A673 (cell line): ENCODE measurements around the gene RASL11A. TPM values are rescaled to one million over a fixed set of nuclear protein-coding genes. Genes with fewer than 3 reads are reported as not detected.
"Not testable (repeated sequence)": the region's sequence is repeated elsewhere in the genome, so short reads cannot be mapped to it uniquely, and the experiment has no call there.

Experiments used
- Bru-seq: library from RNA; stranded (reverse); fragments of 400-500 nt; gene quantifications from one replicate; lab custom pipeline; 2021; lab: Mats Ljungman, UMichigan
- BruChase-seq, 2 experiments: library from RNA; stranded (reverse); fragments of 400-500 nt; gene quantifications; one replicate each; lab custom pipeline; 2021; lab: Mats Ljungman, UMichigan
- BruUV-seq: library from RNA; stranded (reverse); fragments of 400-500 nt; replicated peaks from 2 replicates; lab custom pipeline; 2021; lab: Mats Ljungman, UMichigan
- CTCF ChIA-PET: fragments of 300-600 bp; sonication (Branson Sonifier 250); formaldehyde crosslinking; loops from one replicate; lab custom pipeline; 2022; ENCODE audit warnings: antibody characterized with exemption; lab: Charles Lee
- POLR2A ChIA-PET: fragments of 300-600 bp; sonication (Branson Sonifier 250); formaldehyde crosslinking; loops from one replicate; lab custom pipeline; 2022; ENCODE audit warnings: antibody characterized with exemption; ENCODE audit not compliant: low non-redundant PET; lab: Charles Lee
- DNase-seq: peaks from one replicate; pipeline ENCODE4 v3.0.0-alpha.2; 2015; ENCODE audit warnings: low spot score
- H3K27ac ChIP-seq: fragments of 200-600 bp; sonication (generic); 2 replicates; pipeline ENCODE4 v1.5.1; 2016; ENCODE audit warnings: mixed run types, low read depth, mild to moderate bottlenecking, mixed read lengths, antibody characterized with exemption, low read length; ENCODE audit not compliant: poor library complexity, severe bottlenecking
- H3K27me3 ChIP-seq: fragments of 200-600 bp; sonication (generic); replicated peaks from 2 replicates; pipeline ENCODE4 v1.6.1; 2017; ENCODE audit warnings: mixed run types, low read depth, mild to moderate bottlenecking, mixed read lengths, antibody characterized with exemption, low read length; ENCODE audit not compliant: insufficient read depth, poor library complexity
- H3K36me3 ChIP-seq: fragments of 200-600 bp; sonication (generic); 2 replicates; pipeline ENCODE4 v1.6.1; 2016; ENCODE audit warnings: mixed run types, mild to moderate bottlenecking, mixed read lengths, antibody characterized with exemption, low read length; ENCODE audit not compliant: insufficient read depth, poor library complexity, severe bottlenecking
- H3K4me1 ChIP-seq: fragments of 200-600 bp; sonication (generic); 2 replicates; pipeline ENCODE4 v1.6.1; 2017; ENCODE audit warnings: mixed run types, mild to moderate bottlenecking, mixed read lengths, antibody characterized with exemption, low read length; ENCODE audit not compliant: insufficient read depth, poor library complexity, severe bottlenecking
- H3K4me3 ChIP-seq: fragments of 200-600 bp; sonication (generic); 2 replicates; pipeline ENCODE4 v1.5.1; 2016; ENCODE audit warnings: low read depth, mixed run types, mild to moderate bottlenecking, mixed read lengths, low read length; ENCODE audit not compliant: poor library complexity, severe bottlenecking
- H3K9me3 ChIP-seq: fragments of 200-600 bp; sonication (generic); 2 replicates; pipeline ENCODE4 v1.6.1; 2016; ENCODE audit warnings: mixed run types, low read depth, mild to moderate bottlenecking, mixed read lengths, antibody characterized with exemption, low read length; ENCODE audit not compliant: poor library complexity, severe bottlenecking
- CTCF ChIP-seq: fragments of 300-800, 200-600 bp; sonication (generic); conservative IDR thresholded peaks from 2 replicates; pipeline ENCODE4 v1.5.1; 2017; ENCODE audit warnings: low read depth, mild to moderate bottlenecking, antibody characterized with exemption, low read length, moderate library complexity, mixed read lengths
- EZH2 ChIP-seq: fragments of 200-600 bp; sonication (generic); IDR thresholded peaks from 2 replicates; pipeline ENCODE4 v1.6.1; 2017; ENCODE audit warnings: borderline replicate concordance, low read depth, mild to moderate bottlenecking, mixed read lengths, antibody characterized with exemption, low read length; ENCODE audit not compliant: poor library complexity, severe bottlenecking
- intact Hi-C: fragments of 100-400 bp; cut with micrococcal nuclease; formaldehyde crosslinking; loops from one replicate; pipeline ENCODE4 v1.10.0; 2022; ENCODE audit not compliant: unreplicated experiment
- long read RNA-seq: library from polyadenylated mRNA; stranded (forward); transcript quantifications from one replicate; pipeline ENCODE4 v2.0.0, GENCODE V29; 2022
- total RNA-seq: library from RNA; stranded (reverse); gene quantifications from 2 replicates; pipeline ENCODE4 v1.2.3, GENCODE V29; 2021

The RASL11A gene
- total RNA-seq (0.85 and 1.1 TPM in 2 replicates), Bru-seq, nascent RNA (percentile 39 among the genes with signal in this experiment), BruChase-seq, experiment 1, labeled RNA remaining after a 2-hour chase (percentile 36 among the genes with signal in this experiment), BruChase-seq, experiment 2, labeled RNA remaining after a 6-hour chase (percentile 40 among the genes with signal in this experiment)
- long read RNA-seq = 0 reads

DNA sequence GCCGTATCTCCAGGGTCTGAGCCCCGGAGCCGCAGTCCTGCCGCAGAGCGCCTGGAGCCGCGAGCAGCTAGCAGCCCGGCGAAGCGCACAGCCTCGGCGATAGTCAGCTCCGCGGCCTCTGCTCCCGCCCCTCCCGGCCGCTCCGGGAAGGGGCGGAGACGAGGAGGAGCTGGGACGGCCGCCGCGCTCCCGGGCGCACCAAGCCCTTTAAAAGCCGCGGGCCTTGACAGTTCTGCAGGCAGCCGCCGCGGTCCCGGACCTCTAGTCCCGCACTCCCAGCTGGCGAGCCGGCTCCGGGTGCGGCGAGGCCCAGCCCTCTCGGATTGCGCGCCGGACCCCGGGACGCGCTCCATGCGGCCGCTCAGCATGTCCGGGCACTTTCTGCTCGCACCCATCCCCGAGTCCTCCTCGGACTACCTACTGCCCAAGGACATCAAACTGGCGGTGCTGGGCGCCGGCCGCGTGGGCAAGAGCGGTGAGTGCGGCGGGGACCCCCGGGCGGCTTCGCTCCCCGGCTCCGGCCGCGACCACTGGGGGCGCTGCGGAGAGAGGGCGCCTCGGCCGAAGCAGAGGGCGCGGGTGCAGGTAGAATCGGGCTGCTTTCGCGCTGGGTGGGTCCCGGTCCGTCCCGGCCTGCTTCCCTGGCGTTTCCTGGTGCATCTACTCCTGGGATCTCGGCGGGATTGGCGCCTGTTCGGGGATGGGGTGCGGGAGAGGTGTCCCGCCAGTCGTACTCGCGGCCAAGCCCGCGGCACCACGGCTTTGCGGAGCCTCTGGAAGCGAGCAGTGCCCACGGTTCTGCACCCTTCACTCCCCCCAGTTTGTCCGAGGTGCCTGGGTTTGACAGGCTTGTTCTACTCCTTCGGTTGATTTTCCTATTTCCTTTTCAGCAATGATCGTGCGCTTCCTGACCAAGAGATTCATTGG is at the start of gene RASL11A:
RASL11A (plus strand) TSS at position 237 of the 927 bp plus-strand sequence; CDS start at position 352, 115 bp downstream.
- Histone ChIP-seq H3K36me3 (no peaks in the 10 kb centered on the region), H3K4me3 (peak within 1 kb of the TSS; percentile 89), H3K27me3 (no peaks in the 10 kb centered on the region), H3K27ac (no peak within 1 kb of the TSS), H3K4me1 (peaks cover 4% of the 10 kb centered on the region), H3K9me3 (no peaks in the 10 kb centered on the region)
- DNase-seq = peak; percentile 77
- TF ChIP-seq EZH2 = no peak
- TF ChIP-seq CTCF = peak; percentile 78
- POLR2A ChIA-PET = no interaction called here
- intact Hi-C loops = no loop called here
- BruUV-seq = no TSS peak
- CTCF ChIA-PET = interaction anchor here (0.5 to 1.0 kb wide), 2 partner anchors 9 to 276 kb away, joined by 3 to 7 read pairs; no protein-coding TSS in a partner anchor

- POLR2A ChIA-PET, DNase-seq, H3K9me3 ChIP-seq, intact Hi-C loops, H3K4me1 ChIP-seq, H3K27ac ChIP-seq, BruUV-seq, H3K27me3 ChIP-seq, H3K4me3 ChIP-seq, H3K36me3 ChIP-seq: not testable (repeated sequence)
- CTCF ChIA-PET = interaction anchor here (0.6 kb wide), 1 partner anchor 257 kb away, joined by 3 read pairs; no protein-coding TSS in a partner anchor
These were observed 48.5 kb upstream of the RASL11A start for GRCh38 chr13:27222100-27222499.

GRCh38 chr13:27226991-27227390 is 43.6 kb upstream of the RASL11A start:
- no peaks in the 10 kb centered on the region for H3K4me1 ChIP-seq
- intact Hi-C loops = no loop called here
- no peaks in the 10 kb centered on the region for H3K9me3 ChIP-seq
- H3K27me3 ChIP-seq = peaks cover 11% of the 10 kb centered on the region
- POLR2A ChIA-PET = no interaction called here
- H3K4me3 ChIP-seq = no peak overlapping the region
- CTCF ChIA-PET = no interaction called here
- H3K27ac ChIP-seq = no peak overlapping the region
- no TSS peak for BruUV-seq
- no peak for DNase-seq
- H3K36me3 ChIP-seq = no peaks in the 10 kb centered on the region
- TF ChIP-seq EZH2 = no peak
- TF ChIP-seq CTCF = no peak
